Measurements from ENCODE around the gene PTPN12. TPM values are rescaled to one million over a fixed set of nuclear protein-coding genes. Genes with fewer than 3 reads are reported as not detected.
"Not testable (repeated sequence)": the region's sequence is repeated elsewhere in the genome, so short reads cannot be mapped to it uniquely, and the experiment has no call there.

PTPN12 gene
- total and polyA plus RNA-seq, 4 donors: 52.2 to 92.9 (median 57.1) TPM

DNA sequence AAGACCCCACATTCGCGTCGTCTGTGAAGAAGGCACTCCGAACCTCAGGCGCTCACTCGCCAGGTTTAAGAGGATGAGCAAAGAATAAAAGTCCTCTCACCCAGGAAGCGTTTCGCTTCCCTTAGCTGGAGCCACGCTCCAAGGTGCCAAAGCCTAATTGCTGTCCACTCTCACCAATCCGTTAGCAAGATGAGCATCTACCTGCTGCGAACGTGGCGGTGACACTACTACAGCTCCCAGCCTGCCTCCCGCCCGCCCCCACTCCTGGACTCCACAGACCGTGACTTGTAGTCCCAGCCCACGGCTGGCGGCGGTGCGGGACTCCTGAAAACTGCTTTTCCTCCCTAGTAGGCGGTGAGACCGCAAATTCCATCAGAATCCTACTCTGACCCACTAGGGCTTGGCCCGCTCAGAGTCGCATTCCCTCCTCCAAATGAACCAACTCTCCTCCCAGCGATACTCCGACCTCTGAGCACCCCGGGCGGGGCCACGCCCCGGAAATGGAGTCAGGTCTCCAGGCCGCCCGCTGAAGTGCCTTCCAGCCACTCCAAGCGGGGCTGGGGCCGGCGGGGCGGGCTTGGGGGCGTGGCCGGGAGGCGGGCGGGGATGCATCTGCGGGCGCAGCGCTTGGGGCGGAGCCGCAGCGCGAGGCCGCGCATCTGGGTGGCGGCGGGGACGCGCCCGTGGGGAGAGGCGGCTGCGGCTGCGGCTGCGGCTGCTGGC lies 521 bp upstream of the PTPN12 start:
- H3K27me3 ChIP-seq (ENCODE audit: control insufficient read depth, insufficient read depth, low read length): no peaks in the 10 kb centered on the region
- WGBS (ENCODE audit: insufficient coverage): under 1% methylated on average over 44 of the region's 58 CpGs
- peak; percentile 86 to 99 (median 94) for DNase-seq (ENCODE audit: low read depth in 4 of 6, low spot score in 6 of 6)
- H3K4me1 ChIP-seq (ENCODE audit: control insufficient read depth, insufficient read depth, low read length): peaks cover 12% of the 10 kb centered on the region
- no peaks in the 10 kb centered on the region for H3K9me3 ChIP-seq (ENCODE audit: control insufficient read depth, insufficient read depth, low read length)
- peak overlapping the region; percentile 96 for H3K27ac ChIP-seq (ENCODE audit: low read depth, low read length)
- H3K4me3 ChIP-seq (ENCODE audit: low read depth, low read length): peak overlapping the region; percentile 93
- H3K36me3 ChIP-seq (ENCODE audit: control insufficient read depth, insufficient read depth, low read length): no peaks in the 10 kb centered on the region

GRCh38 chr7:77537778-77538280 lies 734 bp downstream of the PTPN12 start:
- H3K27me3 ChIP-seq (ENCODE audit: control insufficient read depth, insufficient read depth, low read length): no peaks in the 10 kb centered on the region
- H3K9me3 ChIP-seq (ENCODE audit: control insufficient read depth, insufficient read depth, low read length): no peaks in the 10 kb centered on the region
- 0% methylated on average over 34 of the region's 43 CpGs for WGBS (ENCODE audit: insufficient coverage)
- peaks cover 12% of the 10 kb centered on the region for H3K4me1 ChIP-seq (ENCODE audit: control insufficient read depth, insufficient read depth, low read length)
- no peaks in the 10 kb centered on the region for H3K36me3 ChIP-seq (ENCODE audit: control insufficient read depth, insufficient read depth, low read length)
- DNase-seq (ENCODE audit: low read depth in 4 of 6, low spot score in 6 of 6): peak in 4 of 6 donors; percentile 17 to 76 (median 44)
- peak overlapping the region; percentile 96 for H3K27ac ChIP-seq (ENCODE audit: low read depth, low read length)
- H3K4me3 ChIP-seq (ENCODE audit: low read depth, low read length): peak overlapping the region; percentile 93

DNA sequence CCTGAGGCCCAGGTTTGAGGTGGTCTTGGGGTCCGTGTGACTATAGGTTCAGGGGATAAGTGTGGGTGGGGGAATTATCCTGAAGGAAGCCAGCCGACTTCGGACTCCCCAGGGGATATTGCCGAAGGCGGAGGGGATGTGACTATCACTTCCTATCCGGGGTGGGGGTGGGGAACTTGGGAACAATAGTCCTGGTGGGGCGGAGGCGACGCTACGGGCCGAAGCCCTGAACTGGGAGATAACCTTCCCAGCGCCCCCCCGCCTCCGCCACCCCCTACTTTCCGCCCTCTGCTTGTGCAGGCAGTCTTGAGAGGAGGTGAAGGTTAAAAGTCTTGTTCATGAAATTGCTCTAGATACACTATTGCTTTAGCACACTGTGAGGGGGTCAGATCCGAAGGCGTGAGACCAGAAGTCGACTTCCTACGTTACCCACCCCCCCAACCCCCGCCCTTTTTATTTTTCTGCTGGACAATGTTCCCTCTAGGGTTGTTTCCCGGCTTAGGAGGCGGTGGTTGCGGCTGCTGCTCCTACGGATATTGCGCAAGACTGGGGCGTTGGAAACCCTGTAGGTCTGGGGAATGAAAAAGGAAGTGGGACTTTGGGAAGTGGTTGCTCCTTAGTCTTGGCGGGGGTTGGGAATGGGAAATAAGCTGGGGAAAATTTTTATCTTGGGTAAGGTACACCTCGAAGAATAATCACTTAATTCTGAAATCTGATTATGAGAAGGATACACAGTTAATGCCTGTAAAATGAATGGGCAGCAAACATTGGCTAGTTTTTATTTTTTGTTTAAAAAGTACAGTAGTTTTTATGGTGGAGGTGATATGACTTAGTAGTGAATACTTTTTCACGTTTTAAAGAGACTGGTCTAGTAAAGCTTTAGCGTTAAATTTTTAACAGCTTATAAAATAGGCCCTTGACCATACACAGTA lies 1.5 kb downstream of the PTPN12 start:
- peak in 5 of 6 donors; percentile 23 to 86 (median 58) for DNase-seq (ENCODE audit: low read depth in 4 of 6, low spot score in 6 of 6)
- peaks cover 12% of the 10 kb centered on the region for H3K4me1 ChIP-seq (ENCODE audit: control insufficient read depth, insufficient read depth, low read length)
- H3K36me3 ChIP-seq (ENCODE audit: control insufficient read depth, insufficient read depth, low read length): no peaks in the 10 kb centered on the region
- WGBS (ENCODE audit: insufficient coverage): 0% methylated on average over 14 of the region's 30 CpGs
- no peaks in the 10 kb centered on the region for H3K9me3 ChIP-seq (ENCODE audit: control insufficient read depth, insufficient read depth, low read length)
- H3K27ac ChIP-seq (ENCODE audit: low read depth, low read length): peak overlapping the region; percentile 96
- peak overlapping the region; percentile 93 for H3K4me3 ChIP-seq (ENCODE audit: low read depth, low read length)
- H3K27me3 ChIP-seq (ENCODE audit: control insufficient read depth, insufficient read depth, low read length): no peaks in the 10 kb centered on the region

GRCh38 chr7:77540402-77540822 lies 3.3 kb downstream of the PTPN12 start:
- no CpG with 5 or more reads among the region's 4 CpGs for WGBS (ENCODE audit: insufficient coverage)
- H3K36me3 ChIP-seq (ENCODE audit: control insufficient read depth, insufficient read depth, low read length): no peaks in the 10 kb centered on the region
- no peak overlapping the region for H3K27ac ChIP-seq (ENCODE audit: low read depth, low read length)
- peaks cover 4% of the 10 kb centered on the region for H3K9me3 ChIP-seq (ENCODE audit: control insufficient read depth, insufficient read depth, low read length)
- no peak overlapping the region for H3K4me3 ChIP-seq (ENCODE audit: low read depth, low read length)
- peaks cover 12% of the 10 kb centered on the region for H3K4me1 ChIP-seq (ENCODE audit: control insufficient read depth, insufficient read depth, low read length)
- peak in 1 of 6 donors; percentile 35 for DNase-seq (ENCODE audit: low read depth in 4 of 6, low spot score in 6 of 6)
- H3K27me3 ChIP-seq (ENCODE audit: control insufficient read depth, insufficient read depth, low read length): no peaks in the 10 kb centered on the region

- H3K4me3 ChIP-seq (ENCODE audit: low read depth, low read length); H3K36me3 ChIP-seq (ENCODE audit: control insufficient read depth, insufficient read depth, low read length); H3K27me3 ChIP-seq (ENCODE audit: control insufficient read depth, insufficient read depth, low read length); DNase-seq (ENCODE audit: low read depth in 4 of 6, low spot score in 6 of 6); H3K27ac ChIP-seq (ENCODE audit: low read depth, low read length); H3K9me3 ChIP-seq (ENCODE audit: control insufficient read depth, insufficient read depth, low read length): not testable (repeated sequence)
- peaks cover 12% of the 10 kb centered on the region for H3K4me1 ChIP-seq (ENCODE audit: control insufficient read depth, insufficient read depth, low read length)
- no CpG with 5 or more reads among the region's 7 CpGs for WGBS (ENCODE audit: insufficient coverage)
Observed at GRCh38 chr7:77540993-77541392, 3.9 kb downstream of the PTPN12 start.

- Histone ChIP-seq H3K27me3 (ENCODE audit: control insufficient read depth, insufficient read depth, low read length) (no peaks in the 10 kb centered on the region), H3K36me3 (ENCODE audit: control insufficient read depth, insufficient read depth, low read length) (no peaks in the 10 kb centered on the region), H3K27ac (ENCODE audit: low read depth, low read length) (no peak overlapping the region), H3K4me3 (ENCODE audit: low read depth, low read length) (no peak overlapping the region), H3K4me1 (ENCODE audit: control insufficient read depth, insufficient read depth, low read length) (peaks cover 12% of the 10 kb centered on the region), H3K9me3 (ENCODE audit: control insufficient read depth, insufficient read depth, low read length) (peaks cover 4% of the 10 kb centered on the region)
- WGBS (ENCODE audit: insufficient coverage): no CpG with 5 or more reads among the region's 1 CpG
- no peak for DNase-seq (ENCODE audit: low read depth in 4 of 6, low spot score in 6 of 6)
Observed at GRCh38 chr7:77542409-77542808, 5.3 kb downstream of the PTPN12 start.

GRCh38 chr7:77542895-77543294 lies 5.8 kb downstream of the PTPN12 start:
- DNase-seq (ENCODE audit: low read depth in 4 of 6, low spot score in 6 of 6): no peak
- peaks cover 4% of the 10 kb centered on the region for H3K9me3 ChIP-seq (ENCODE audit: control insufficient read depth, insufficient read depth, low read length)
- no peak overlapping the region for H3K4me3 ChIP-seq (ENCODE audit: low read depth, low read length)
- 88% methylated on average over 1 of the region's 2 CpGs for WGBS (ENCODE audit: insufficient coverage)
- H3K27me3 ChIP-seq (ENCODE audit: control insufficient read depth, insufficient read depth, low read length): no peaks in the 10 kb centered on the region
- peaks cover 12% of the 10 kb centered on the region for H3K4me1 ChIP-seq (ENCODE audit: control insufficient read depth, insufficient read depth, low read length)
- no peaks in the 10 kb centered on the region for H3K36me3 ChIP-seq (ENCODE audit: control insufficient read depth, insufficient read depth, low read length)
- no peak overlapping the region for H3K27ac ChIP-seq (ENCODE audit: low read depth, low read length)

DNA sequence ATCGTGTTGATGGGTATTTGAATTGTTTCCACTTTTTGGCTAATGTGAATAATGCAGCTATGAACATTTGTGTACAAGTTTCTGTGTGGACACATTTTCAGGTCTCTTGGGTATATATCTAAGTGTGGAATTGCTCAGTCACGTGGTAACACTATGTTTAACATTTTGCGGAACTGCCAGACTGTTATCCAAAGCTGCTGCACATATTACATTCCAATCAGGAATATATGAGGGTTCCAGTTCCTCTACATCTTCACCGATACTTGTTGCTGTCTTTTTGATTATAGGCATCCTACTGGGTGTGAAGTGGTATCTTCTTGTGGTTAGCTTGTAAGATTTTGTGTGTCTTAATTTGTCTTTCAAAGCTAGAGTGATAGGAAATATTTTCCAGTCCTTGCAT lies 6.8 kb downstream of the PTPN12 start:
- Histone ChIP-seq H3K4me1 (ENCODE audit: control insufficient read depth, insufficient read depth, low read length) (peaks cover 12% of the 10 kb centered on the region), H3K27ac (ENCODE audit: low read depth, low read length) (no peak overlapping the region), H3K4me3 (ENCODE audit: low read depth, low read length) (no peak overlapping the region), H3K27me3 (ENCODE audit: control insufficient read depth, insufficient read depth, low read length) (no peaks in the 10 kb centered on the region), H3K9me3 (ENCODE audit: control insufficient read depth, insufficient read depth, low read length) (peaks cover 4% of the 10 kb centered on the region), H3K36me3 (ENCODE audit: control insufficient read depth, insufficient read depth, low read length) (no peaks in the 10 kb centered on the region)
- no peak for DNase-seq (ENCODE audit: low read depth in 4 of 6, low spot score in 6 of 6)
- no CpG with 5 or more reads among the region's 4 CpGs for WGBS (ENCODE audit: insufficient coverage)

GRCh38 chr7:77544518-77544917 lies 7.4 kb downstream of the PTPN12 start:
- Histone ChIP-seq H3K36me3 (ENCODE audit: control insufficient read depth, insufficient read depth, low read length) (no peaks in the 10 kb centered on the region), H3K27ac (ENCODE audit: low read depth, low read length) (no peak overlapping the region), H3K9me3 (ENCODE audit: control insufficient read depth, insufficient read depth, low read length) (peaks cover 4% of the 10 kb centered on the region), H3K27me3 (ENCODE audit: control insufficient read depth, insufficient read depth, low read length) (no peaks in the 10 kb centered on the region), H3K4me1 (ENCODE audit: control insufficient read depth, insufficient read depth, low read length) (peaks cover 10% of the 10 kb centered on the region), H3K4me3 (ENCODE audit: low read depth, low read length) (no peak overlapping the region)
- WGBS (ENCODE audit: insufficient coverage): no CpG with 5 or more reads among the region's 2 CpGs
- no peak for DNase-seq (ENCODE audit: low read depth in 4 of 6, low spot score in 6 of 6)

All from spinal cord (tissue), 10 donors.